Activated CD4-positive, CD25-positive, alpha-beta regulatory T cell treated with anti-CD3 and anti-CD28 coated beads, Interleukin-2, amount 50 U/mL, for 24 hours (primary cell): Measurements from ENCODE around the gene NCOR2.

Source experiments
- ATAC-seq, 2 donors: fragments of 150-1000 bp; cut with Tn5 transposase; one replicate each; pipeline ENCODE4 v1.10.0; 2021; ENCODE audit warnings: mild to moderate bottlenecking in 1 of 2, moderate library complexity in 1 of 2

The NCOR2 gene

DNA sequence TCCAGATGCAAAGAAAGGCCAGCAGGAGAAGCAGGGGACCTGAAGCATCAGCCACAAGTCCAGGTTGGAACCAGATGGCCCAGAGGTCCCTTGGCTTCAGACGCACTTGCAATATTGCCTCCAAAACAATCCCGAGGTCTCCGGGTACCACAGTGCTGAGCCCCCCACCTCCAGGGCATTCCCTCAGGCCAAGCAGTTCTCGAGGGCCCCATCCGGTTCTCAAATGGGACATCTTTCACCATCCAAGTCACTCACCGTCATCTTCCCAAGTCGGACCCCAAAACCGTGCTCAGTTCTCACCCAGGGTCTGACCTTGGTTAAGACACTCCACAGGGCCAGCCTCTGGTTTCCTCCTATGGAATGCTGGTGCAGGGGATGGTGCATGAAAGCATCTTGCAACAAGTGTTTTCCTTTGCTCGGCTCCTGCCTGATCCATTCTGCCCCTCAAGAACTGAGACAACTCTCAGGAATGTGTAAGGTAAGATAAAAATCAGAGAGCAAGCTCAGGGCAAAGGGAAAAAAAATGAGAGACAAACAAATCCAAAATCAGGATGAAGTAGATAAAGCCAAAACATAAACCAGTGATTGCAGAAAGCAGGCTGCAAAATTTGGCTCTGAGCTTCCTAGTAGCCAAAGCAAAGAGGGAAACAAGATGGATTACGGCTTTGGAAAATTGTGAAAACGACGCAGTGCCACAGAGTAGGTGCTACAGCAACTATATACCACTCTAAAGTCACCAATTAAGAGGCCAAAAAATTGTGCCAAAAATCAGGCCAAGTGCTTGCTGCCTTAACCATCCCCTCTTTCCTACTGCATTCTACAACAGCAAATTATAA is 8.0 kb downstream of the NCOR2 start:
- ATAC-seq, result no peak

DNA sequence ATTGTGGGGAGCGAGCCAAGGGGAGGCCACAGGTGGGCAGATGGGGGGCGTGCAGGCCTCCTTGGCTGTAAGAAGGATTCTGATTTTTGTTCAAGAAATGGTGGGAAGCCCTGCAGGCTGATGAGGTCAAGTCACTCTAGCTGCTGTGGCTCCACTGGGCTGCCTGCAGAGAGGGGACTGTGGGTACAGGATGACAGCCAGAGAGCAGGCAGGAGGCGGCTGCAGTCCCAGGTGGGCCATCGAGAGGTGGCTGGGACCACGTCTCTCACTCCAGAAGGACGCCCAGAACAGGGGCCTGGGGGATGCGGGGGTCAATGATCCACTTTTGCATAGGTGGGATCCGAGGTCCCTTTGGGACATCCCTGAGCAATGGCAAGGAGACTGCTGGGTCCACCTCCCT is 9.1 kb downstream of the NCOR2 start:
- no peak for ATAC-seq

DNA sequence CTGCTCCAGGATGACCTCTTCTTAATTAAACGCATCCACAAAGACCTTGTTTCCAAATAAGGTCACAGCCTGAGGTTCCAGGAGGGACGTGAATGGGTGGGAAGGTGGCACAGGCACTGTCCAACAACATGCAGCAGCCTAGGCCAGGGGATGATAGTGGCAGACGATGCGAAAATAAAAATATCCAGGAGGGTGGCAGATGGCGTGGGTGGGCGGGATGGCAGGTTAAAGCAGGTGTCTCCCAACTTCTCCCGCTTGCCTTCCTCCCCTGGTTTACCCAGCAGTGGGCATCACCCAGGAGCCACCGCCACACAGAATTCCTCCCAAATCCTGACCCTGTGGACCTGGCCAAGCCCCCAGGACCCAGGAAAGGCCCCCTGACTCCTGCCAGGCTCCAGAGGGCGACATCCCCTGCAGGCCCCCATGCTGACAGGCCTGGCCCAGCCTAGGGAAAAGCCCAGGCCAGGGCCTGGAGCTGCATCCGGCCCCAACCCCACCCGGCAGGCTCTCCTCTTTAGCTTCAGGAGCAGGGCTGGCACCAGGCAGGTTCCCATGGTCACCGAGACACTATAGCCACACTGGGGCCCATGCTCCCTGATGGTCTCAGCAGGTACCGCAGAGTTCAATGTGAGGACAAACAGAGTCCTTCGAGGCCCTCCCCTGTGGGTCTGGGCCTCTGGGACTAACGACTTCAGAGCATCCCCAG is 9.7 kb downstream of the NCOR2 start:
- no peak for ATAC-seq

DNA sequence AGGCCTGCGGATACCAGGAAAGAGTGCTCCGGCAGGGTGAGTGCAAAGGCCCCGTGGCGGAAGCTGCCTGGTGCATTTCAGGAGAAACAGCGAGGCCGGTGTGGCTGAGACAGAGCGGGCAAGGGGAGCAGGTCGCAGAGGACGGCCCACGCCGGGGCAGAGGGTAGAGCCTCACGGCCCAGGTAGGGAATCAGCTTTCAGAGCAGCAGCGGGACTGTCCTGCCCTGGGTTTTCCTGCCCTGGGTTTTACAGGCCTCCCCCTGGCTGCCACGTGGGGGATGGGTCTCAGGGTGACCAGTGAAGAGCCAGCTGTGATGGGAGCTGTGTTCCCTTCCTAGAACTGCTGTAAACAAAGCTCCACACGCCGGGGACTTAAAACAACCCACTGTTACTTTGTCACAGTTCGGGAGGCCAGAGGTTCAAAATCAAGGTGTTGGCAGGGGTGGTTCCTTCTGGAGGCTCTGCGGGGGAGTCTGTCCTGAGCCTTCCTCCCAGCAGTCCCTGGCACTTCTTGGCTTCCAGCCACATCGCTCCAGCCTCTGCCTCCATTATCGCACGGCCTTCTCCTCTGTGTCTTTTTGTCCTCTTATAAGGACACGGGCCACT is 10.4 kb downstream of the NCOR2 start:
- ATAC-seq, result no peak

DNA sequence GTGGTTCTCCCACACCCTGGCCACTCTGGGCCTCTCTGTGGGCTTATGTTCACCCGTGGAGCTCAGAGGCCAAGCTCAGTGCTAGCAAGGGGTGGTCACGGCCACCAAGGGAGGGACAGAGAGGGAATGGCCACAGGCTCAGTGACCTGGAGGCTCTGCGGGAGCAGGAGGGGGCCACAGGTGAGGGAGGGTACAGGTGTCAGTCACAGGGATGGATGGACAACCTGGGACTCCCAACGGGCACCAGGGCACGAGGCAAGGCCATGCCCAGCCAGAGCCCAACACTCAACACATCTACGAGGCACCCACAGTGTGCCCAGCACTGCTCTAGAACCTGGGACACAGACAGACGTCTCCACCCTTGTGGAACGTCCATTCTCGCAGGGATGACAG is 11.3 kb downstream of the NCOR2 start:
- no peak for ATAC-seq

DNA sequence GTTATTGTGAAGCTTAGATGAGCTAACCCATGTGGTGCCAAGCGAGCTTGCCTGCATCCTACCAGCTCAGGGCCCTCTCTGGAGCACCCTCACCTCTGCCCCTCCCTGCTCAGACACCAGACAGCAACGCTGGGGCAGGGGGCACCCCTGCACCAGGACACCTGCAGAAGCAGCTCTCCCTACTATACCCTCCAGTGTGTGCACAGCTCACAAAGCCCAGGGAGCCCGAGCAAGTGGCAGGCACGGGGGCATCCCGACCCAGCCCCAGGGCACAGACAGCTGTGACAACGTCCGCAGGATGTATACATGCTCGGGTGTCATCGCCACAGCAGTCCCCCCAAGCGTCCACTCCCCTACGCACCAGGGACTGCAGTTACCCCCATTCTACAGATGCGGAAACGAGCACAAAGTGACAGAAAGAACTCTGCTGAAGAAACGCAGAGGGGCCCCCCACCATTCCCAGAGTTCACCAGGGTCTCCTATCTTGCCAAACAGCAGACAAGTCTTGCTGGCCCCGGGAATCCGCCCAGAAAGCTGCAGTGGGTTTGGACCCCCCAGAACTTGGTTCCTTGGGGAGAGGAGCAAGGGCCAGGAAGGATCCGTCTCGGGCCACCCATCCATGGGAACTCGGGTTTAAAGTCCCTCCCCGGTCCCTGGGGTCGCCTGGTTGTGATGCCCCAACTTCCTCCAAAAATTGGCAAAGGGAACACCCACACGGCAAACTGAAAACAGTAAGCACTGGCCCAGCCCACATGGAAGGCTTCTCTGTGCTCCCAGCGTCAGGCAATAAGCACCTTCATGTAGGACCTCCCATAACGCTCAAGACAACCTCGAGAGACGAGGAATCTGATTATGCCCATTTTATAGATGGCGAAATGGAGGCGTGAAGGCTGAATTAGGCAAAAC is 12.0 kb downstream of the NCOR2 start:
- ATAC-seq, result no peak

DNA sequence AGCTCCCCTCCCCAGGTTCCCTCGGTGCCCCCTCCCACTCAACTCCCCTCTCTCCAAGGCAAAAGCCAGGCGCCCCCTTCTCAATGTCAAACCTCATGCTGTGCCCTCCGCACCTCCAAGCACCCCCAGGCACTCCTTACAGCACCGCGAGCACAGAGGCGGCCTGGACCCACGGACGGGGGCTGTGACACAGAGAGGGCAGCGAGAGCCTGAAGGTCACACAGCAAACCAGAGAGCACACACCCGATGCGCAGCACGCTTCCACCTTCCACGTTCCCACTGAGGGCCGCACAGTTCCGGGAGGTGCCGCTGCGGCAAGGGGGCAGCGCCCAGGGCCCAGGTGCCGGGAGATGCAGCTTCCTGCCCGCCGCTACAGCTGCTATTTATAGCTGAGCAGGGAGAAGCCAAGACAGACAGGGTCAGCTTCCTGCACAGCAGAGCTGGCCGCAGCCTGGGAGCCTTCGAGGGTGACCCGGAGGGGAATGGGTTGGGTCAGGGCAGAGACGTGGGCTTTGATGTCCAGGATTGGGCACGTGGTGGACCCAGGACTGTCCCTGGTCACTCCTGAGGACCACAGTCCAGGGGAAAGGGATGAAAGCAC is 12.9 kb downstream of the NCOR2 start:
- ATAC-seq, result peak in 1 of 2 donors; percentile 8

DNA sequence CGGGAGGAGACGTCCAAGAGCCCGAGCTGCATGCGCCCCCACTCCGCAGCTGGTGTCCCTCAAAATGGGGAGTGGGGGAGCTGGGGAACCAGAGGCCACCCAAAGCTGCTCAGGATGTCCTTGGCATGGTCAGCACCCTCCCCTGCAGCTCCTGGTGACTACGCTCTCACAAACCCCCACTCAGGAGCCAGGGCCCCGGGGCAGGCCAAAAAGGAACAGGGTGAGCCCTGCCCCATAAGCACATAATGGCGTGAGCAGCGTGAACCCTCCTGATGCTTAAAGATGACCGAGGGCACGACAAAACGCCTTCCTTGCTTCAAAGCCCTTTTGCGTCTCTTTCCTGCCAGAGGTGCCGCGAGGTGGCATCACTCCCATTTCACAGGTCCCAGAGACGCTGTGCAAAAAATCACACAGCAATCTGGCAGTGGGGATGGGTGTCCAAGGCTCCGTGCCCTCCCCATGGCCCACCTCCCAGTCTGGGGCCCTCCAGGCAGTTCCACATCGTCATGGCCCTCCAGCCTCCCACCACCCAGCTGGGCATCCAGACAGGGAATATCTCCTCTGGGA is 13.5 kb downstream of the NCOR2 start:
- no peak for ATAC-seq

DNA sequence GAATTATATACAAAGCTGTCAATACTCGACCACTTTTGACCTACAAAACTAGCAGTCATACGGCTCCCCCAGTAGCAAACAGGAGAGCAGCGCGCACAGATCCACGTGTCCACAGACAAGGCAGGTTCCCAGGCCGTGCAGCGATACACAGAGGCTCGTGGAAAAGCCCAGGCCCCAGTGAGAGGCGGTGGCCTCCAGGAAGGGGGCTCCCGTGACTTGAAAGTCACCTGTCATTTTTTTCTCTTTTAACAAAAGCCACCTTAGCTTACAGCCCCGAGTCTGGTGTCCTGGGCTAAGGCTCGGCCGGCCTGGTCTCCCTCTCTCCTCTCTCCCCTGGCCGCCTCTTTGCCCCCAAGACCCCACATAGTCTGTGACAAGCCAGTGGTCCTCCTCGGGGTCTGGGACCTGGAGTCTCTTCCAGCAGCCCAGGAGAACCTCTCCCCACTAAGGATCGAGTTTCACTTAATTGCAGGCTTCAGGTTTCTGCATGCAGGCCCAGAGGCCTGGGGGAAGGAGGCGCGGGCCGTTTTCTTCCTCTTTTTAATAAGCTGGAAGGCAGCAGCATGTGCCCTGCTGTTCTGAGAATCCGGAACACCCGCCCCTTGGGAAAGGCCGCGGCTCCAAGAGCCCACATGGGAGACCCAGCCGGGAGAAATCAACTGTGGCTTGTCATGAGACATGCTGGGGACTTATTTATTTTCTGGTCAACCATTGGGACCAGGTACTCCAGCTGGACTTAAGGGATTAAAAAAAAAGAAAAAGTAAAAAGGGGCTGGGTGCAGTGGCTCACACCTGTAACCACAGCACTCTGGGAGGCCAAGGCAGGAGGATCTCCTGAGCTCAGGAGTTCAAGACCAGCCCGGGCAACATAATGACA is 15.9 kb downstream of the NCOR2 start:
- no peak for ATAC-seq

DNA sequence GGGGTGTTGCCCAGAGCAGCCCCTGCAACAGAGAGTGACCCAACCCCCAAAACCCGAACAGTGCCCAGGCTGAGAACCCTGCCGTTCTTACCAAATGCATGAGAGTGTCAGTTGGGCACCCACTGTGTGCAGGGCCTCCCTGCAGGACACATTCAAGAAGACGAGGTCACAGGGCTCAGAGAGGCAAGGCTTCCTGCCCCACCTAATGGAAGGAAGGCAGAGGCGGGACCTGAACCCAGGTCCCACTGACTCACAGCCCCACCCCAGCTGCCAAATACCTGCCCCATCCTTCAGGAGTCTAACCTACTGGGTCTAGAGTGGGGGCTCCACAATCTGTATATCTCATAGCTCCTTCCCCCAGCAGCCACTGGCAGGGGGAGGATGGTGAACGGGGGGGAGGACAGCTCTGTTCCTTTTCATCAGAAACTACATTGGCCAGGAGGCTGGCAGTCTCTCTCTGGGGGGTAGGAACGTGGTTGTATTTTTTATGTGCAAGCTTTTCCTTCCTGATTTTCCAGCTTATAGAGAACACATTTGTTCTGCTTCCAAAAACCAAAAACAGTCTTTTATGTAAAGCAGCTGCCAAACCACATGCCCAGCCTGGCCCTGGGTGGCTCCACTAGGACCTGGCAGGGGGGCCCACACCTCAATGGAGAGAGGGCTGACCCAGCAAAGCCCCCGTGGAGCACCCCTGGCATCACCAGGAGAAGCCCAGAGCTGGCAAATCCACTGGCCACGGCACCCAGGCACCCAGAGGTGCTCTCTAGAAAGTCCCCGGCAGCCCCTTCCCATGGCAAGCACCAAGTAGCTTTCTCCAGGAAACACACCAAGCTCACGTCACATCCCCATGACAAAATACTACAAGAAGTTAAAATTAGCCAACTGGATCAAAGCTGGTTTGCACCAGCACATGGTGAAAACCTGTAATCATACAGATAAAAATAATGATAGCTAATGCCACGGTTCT is 17.0 kb downstream of the NCOR2 start:
- no peak for ATAC-seq

DNA sequence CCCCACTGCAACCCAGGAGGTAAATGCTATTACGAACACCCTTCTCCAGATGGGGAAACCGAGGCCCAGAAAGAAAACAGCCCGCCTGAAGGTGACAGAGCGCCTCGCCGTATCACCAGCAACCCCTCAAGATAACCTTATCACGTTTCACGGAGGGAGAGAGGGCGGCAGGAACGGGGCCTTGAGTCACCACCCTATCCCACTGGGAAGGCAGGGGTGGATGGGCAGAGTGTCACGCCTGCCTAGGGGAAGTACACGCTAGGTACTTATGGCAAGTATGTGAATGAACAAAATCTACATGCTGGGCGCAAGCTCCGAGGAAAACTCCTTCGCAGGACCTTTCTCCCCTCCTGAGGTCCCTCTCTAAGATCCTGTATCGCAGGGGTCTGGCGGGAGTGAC is 17.8 kb downstream of the NCOR2 start:
- ATAC-seq, result no peak

DNA sequence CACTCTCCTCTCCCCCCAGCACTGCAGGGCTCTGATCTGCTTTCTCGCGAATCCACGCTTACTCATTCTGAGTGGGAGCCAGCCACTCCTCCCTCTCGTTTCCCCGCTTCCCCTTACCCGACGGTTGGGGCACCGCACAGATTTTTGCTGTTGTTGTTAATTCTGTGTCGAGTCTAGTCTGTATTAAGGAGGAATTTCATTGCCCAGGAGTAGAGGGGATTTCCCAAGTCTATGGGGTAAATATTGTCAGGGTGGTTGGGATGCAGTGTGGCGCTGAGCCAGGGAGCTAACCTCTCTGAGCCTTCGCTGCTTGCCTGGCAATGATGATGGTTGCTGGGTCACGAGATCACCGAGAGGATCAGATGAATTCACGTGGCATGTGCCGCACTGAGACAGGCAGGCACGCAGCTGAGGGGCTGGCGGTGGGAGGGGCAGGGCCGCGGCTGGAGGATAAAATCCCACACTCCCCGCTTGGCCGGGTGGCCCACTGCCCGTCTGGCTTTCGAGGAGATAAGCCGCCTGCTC is 18.5 kb downstream of the NCOR2 start:
- no peak for ATAC-seq

DNA sequence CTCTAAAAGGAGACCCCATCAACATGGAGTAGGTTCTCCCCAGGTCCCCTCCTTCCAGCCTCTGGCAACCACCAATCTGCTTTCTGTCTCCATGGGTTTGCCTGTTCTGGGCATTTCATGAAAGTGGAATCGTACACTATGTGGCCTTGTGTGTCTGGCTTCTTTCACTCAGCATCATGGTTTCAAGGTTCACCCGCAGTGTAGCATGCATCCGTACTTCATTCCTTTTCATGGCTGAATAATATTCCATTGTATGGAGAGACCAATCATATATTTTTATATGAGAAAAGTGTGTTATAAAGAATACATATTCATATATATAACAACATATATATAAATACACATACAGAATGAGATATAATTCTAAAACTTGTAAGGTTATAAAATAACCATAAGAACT is 19.8 kb downstream of the NCOR2 start:
- no peak for ATAC-seq

DNA sequence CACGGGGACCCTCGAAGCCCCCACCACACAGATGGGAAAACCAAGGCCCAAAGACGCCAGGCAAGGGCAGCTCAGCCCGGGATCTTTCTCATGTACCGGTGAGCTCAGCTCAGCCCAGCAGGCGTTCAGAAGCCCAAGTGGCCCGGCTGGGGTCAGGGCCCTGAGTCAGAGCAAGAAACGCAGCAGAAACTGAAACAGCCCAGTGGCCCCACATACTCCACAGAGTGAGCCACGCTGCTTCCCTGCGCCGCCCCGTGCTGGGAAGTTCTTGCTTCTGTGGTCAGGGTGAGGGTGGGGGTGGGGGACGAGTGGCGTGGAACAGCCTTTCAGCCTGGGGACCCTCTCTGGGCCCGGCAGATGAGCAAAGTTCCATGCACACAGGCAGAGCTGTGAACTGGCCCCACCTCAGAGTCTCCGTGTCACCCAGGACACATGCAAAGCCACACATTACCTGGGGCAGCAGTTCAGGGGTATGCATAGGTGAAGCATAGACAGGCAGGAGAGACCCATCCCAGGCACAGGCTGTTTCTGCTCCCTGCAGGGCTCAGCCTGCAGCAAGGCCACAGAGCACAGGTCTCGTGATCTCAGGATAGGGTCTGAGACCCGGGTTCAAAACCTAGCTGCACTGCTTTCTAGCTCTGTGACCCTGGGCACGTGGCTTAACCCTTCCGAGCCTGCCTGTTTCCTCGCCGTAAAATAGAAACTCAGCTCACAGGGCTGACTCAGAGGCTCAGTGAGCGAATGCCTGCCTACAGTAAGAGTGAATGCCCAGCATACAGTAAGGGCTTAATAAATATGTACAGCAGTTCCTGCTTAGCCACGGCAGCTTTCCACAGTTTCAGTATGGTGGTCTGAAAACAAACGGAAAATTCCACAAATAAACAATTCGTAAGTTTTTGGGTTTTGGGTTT is 21.6 kb downstream of the NCOR2 start:
- peak; percentile 84 to 90 for ATAC-seq

DNA sequence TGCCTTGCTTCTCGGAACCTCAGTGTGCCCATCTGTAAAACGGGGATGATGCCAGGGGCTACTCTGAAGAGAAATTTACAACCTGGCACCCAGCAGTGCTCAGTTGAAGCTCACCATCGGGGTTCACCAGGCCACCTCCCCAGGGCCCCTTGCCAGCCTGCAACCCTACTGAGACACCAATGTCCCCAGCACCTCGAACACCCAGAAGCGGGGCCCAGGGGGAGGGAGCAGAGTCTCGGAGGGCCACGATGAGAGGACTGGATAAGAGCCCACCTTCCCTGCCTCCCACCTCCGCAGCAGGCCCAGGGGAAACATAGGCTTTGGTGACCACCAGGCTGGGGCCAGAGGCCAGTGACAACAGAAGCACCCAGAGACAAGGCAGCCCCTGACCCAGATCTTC is 22.4 kb downstream of the NCOR2 start:
- no peak for ATAC-seq

DNA sequence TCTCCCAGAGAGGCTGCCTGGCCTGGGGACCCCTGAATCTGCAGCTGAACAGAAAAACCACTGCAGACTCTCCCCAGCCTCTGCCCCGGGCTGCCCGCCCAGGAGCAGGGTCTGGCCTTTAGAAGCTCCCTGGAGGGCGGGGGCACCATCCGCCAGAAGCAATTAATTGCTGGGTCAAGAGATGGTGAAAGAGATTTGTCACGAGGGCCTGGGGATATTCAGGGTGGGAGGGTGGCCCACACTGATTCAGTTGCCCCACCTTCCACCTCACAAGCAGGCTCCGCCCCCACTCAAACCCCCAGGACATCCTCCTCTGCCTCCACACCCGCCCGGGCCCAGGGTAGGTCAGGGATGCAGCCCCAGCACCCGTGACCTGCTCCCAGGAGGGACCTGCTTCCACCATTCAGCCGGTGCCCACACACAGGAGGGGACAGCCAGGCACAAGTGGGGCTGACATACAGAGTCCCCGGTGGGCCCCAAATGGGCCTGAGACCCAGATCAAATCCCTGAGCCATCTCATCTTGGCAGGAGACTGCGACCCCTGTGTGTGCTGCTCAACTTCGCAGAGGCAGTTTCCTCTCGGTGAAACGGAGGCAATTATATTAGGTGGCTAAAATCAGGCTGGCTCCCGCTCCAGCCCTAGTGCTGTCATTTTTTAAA is 23.0 kb downstream of the NCOR2 start:
- ATAC-seq, result no peak

DNA sequence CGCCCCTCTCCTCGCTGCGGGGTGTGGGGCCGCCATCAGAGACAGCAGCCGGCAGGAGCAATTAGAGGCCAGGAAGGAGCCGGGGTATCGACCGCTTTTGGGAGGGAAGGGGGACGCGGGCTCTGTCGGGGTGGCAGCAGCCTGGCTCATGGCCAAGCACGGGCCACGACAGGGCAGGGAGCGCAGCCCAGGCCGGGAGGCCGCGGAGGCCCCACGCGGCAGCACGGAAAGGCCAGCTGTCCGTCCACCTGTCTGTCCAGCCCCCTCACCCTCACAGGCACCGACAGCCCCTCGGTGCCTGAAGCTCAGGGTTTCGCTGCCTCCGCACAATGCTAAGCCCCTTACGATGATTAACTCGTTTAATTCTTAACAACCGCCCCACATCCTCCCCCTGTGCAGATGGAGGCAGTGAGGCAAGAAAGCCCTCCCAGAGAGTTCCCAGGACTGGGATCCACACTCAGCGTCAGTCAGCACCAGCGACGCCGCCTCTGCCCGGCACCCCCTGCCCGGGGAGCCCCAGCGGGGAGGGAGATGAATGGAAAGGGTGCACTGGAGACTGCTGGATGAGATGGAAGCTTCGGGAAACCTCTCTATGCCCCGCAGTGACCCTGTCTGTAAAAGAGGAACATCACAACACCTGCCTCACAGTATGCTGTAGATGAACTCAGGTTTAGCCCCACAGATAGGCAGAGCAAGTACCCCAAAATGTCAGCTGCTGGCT is 23.7 kb downstream of the NCOR2 start:
- no peak for ATAC-seq
